Stimulated activated CD8-positive, alpha-beta memory T cell treated with anti-CD3 and anti-CD28 coated beads, Interleukin-15, amount 100 ng/mL, for 48 hours (primary cell): ENCODE data around the gene PALMD.

ENCODE experiments used
- DNase-seq, 2 donors: peaks; one replicate each; pipeline ENCODE4 v3.0.0-alpha.2; 2020; ENCODE audit warnings: low read depth in 2 of 2

The PALMD gene, protein sequence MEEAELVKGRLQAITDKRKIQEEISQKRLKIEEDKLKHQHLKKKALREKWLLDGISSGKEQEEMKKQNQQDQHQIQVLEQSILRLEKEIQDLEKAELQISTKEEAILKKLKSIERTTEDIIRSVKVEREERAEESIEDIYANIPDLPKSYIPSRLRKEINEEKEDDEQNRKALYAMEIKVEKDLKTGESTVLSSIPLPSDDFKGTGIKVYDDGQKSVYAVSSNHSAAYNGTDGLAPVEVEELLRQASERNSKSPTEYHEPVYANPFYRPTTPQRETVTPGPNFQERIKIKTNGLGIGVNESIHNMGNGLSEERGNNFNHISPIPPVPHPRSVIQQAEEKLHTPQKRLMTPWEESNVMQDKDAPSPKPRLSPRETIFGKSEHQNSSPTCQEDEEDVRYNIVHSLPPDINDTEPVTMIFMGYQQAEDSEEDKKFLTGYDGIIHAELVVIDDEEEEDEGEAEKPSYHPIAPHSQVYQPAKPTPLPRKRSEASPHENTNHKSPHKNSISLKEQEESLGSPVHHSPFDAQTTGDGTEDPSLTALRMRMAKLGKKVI

DNA sequence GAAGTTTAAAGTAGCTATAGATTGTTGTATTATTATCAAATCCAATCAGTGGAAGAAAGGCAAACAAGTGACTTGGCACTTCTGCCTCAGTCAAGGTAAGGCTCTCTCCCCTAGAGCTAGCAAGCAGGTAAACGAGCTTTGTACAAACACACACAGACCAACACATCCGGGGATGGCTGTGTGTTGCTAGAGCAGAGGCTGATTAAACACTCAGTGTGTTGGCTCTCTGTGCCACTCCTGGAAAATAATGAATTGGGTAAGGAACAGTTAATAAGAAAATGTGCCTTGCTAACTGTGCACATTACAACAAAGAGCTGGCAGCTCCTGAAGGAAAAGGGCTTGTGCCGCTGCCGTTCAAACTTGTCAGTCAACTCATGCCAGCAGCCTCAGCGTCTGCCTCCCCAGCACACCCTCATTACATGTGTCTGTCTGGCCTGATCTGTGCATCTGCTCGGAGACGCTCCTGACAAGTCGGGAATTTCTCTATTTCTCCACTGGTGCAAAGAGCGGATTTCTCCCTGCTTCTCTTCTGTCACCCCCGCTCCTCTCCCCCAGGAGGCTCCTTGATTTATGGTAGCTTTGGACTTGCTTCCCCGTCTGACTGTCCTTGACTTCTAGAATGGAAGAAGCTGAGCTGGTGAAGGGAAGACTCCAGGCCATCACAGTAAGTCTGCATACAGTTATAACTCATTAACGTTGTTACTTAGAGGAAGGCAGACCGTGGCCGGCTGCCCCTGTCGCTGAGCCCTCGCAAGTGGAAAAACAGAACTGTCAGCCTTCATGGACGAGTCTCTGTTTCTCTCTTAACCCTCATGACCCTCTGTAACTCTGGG, at the start of gene PALMD:
Gene PALMD, plus strand, starts transcription at position 415 of the 833 bp plus-strand sequence. Its CDS starts 205 bp downstream, at position 620.
- DNase-seq: no peak

DNA sequence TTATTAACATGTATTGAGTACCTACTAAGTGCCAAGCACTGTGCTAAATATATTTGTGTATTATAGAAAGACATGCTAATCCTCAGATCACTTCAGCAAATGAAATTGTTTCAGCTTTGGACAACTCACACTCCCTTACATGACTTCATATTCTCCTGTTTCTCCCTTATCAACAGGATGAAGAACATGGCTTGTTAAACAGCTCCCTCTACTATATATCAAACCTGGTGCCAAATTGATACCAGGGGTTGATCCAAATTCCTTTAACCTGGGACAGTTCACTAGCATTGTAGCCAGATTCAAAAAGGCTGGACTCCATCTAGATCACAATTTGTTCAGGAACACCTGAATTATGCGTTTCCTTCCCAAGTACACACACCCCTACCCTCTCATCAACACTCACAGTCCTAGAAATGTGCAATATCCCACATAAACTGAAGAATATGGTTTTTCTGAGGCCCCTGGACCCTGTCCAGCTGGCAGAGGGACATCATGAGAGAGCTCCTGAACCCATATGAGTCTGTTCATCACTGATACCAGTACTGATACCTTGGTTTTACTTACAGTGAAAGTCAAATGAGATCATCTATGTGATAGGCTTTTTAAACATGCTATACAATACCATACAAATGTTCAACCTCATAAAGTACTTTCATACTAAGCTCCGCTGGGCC, 47.0 kb upstream of the PALMD start:
- DNase-seq: no peak

DNA sequence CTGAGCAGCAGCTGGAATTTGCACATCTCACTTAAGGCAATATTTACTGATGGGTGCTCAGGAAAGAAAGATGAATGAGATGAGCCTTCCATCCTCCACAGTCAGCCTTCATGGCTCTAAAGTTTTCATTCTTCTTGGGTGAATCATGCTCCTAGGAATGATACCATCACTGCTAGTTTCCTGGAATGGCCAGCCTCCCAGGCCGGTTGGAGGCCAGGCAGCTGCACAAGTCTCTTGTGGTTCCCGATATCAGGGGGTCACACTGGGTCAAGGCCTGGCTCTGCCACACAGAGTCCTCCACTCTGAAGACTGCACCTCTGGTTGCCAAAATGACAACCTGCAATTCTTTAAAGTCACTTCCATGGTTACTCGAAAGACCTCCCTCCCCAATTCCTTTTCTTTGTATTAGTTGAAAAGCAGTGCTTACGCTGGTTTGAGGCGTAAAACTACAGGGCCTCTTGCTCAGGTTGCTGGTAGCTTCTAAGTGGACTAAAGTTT, 46.2 kb upstream of the PALMD start:
- DNase-seq: no peak

DNA sequence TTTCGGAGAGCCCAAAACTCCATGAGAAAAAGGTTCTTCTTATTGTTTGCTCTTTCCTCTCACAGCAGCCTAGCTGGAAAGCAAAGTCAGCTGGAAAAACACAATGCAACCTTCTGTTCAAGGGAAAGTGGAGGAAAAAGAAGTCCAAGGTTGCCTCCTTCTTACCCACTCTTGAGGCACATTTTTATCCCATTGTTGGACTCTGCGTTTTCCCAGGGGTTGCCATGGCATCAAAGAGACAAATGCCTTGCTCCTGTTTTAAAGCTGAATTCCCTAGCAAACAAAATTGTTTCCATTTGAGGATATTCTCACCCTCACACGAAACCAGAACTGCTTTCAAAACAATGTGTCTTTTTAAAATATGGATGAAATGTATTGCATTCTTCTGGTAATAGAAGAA, 45.1 kb upstream of the PALMD start:
- no peak for DNase-seq

DNA sequence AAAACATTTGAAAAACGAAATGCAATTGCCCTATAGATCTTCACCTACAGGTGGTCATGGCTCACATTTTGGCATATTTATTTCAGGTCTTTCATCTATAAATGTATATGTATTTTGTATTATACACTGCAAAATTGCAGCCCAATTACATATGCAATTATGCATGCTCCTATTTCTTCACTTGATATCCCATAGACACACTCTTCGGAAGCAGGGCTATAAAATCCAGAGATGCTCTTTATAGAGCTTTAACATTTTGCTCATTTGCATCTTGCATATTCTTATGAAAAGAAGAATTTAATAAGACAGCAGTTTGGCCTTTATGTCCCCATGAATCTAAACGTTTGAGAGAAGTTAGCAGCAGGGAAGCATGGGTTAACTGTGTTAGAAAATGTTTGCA, 44.7 kb upstream of the PALMD start:
- no peak for DNase-seq

DNA sequence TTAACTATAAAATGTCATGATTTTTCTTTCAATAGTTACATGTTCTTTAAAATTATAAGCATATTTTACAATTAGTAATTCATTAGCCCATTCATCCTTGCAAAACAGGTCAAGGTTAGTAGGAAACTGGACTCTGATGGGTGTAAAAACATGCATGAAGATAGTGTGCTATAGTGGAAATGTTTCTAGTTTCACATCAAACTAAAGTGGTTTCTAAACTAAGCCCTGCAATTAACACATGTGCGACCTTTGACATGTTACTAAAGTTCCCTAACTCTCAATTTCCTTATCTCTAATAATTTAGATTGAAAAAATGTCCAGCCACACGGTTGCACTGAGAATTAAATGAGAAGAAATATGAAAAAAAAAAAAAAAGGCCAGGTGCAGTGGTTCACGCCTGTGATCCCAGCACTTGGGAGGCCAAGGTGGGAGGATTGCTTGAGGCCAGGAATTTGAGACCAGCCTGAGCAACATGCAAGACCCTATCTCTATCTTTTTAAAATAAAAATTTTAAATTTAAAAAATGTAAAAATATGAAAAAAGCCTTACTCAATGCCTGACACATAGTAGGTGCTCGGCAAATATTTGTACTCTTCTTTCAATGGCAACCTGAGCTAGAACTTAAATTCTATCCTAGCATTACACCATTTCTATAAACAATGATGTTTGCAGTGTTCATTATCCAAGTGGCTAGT, 44.1 kb upstream of the PALMD start:
- DNase-seq: no peak

DNA sequence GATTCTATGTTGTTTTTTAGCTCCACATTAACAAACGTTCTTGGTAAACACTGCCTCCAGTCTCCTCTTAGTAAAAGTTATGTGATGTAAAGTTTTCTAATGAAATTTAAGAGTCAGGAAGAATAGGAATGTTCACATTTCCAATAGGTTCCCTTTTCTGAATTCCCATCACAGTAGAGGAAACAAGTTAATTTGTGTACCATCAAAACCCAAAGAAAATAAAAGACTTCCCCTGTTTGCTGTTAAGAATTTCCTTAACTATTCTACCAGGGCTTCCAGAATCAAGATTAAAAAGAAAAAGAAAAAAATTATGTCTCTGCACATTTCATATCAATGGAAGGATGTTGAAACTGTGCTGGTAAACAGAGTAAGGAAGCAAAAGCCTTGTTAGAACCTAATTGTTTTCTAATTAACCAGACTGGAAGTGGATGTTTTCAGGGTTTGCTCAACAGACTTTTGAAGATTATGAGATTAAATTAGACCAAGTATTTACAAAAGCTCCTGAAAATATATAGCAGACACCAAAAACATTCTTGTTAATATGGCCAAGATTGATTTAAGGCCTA, 43.4 kb upstream of the PALMD start:
- no peak for DNase-seq

DNA sequence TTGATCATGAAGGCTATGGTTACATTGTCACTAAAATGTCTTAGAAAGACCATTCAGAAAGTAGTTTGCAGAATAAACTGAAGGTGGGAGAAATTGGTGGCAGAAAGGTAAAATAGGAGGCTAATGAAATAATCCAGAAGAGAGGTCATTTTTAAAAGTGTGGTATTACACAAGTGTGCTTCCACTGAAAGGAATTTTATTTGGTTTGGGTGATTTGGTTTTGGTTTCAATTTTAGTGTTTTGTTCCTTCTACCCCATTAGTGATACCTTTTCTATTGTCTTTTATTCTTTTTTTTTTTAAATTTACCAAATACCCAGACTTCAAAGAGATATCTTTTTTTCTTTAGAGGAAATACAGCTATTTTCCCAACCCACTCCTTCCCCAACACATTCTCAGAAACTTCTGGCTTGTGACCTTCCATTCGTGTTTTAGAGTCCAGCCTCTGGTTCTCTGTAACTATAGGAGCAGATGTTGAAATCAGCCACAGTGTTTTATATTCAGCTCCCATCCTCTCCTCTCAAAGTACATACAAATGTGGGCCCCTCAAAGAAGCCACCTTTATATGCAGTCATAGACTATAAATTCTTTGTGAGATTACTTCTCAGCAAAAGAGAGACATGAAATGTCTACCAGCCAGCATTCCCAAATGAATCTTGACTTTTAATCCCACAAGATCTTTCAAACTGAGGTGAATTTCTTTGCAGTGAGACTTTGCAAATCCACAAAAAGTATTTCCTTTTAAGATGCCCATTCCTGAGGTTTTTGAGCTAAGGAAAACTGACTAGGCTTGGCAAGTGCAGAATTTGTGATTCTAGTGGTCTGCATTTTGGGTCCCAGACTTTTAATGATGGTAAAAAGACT, 42.0 kb upstream of the PALMD start:
- no peak for DNase-seq

DNA sequence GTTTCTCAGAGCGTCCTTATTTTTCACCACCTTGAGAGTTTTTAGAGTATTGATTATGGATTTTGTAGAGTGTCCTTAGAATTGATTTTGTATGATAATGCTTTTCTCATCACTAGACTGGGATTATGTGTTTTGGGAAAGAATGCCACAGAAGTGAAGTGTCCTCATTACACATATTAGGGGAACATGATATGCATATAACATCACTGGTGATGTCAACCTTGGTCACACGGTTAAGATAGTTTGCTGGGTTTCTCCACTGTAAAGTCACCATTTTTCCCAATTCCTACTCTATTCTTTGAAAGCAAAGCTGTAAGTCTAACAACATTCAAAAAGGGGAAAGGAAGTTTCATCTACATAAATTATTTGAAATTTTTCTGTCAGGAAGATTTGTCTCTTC, 39.6 kb upstream of the PALMD start:
- DNase-seq: no peak

DNA sequence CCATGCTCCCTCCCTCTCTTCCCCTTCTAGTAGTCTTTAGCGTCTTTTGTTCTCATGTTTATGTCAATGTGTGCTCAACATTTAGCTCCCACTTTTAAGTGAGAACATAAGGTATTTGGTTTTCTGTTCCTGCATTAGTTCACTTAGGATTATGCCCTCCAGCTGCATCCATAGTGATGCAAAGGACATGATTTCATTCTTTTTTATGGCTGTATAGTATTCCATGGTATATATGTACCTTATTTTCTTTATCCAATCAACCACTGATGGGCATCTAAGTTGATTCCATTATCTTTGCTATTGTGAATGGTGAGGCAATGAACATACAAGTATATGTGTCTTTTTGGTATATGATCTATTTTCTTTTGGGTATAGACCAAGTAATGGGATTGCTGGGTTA, 38.3 kb upstream of the PALMD start:
- DNase-seq: no peak

DNA sequence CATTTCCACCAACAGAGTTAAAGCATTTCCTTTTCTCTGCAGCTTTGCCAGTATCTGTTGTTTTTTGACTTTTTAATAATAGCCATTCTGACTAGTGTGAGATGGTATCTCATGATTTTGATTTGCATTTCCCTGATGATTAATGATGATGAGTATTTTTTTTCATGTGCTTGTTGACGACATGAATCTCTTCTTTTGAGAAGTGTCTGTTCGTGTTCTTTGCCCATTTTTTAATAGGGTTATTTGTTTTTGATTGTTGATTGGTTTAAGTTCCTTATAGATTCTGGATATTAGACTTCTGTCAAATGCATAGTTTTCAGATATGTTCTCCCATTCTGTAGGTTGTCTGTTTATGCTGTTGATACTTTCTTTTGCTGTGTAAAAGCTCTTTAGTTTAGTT, 37.9 kb upstream of the PALMD start:
- no peak for DNase-seq

DNA sequence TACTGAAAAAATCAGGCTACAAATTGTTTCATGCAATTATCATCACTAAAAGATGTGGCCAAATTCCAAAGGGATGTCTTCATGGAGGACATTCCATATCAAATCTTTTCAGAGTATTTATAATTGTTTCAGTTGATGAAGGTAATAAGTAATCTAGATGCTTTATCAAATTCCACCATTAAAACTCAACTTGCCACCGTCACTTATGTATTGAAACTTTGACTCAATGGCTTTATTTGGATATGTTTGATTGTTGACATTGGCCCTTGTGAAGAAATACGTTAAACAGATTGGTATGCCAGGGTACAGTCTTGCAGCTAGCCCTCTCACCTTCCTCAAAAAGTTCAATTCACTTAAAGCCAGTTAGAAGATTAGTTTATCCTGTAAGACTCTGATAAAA, 32.2 kb upstream of the PALMD start:
- DNase-seq: no peak

DNA sequence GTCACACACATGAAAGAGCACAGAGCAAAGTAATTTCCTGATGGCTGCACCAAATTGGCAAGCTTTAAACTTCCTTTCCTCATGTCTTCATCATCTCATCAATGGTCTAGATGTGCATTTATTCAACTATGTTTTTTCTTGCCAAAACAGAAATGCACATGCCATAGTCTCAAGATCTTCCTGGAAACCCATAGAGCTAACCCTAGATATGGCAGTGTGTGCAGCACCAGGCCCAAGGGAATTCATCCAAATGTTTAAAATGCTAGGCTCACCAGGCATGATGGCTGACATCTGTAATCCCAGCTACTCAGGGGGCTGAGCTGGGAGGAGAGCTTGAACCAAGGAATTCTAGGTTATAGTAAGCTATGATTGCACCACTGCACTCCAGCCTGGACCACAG, 31.2 kb upstream of the PALMD start:
- DNase-seq: no peak

DNA sequence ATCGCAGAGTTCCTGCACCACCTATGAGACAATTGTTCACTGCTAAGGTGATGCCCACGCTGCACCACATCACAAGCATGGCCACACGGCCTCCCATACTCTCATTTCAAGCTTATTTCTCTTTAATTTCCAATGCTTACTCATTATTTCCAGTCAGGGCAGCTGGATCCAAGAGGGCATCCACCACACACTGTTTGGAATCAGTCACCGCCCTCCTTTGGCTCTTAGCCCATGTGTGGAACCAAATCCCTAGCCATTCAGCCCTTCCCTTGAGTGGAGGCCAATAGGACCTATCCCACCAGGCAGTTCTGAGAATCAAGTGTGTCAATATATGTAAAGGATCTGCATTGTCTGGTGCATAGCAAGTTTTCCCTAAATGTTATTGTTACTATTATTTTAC, 26.3 kb upstream of the PALMD start:
- DNase-seq: no peak

DNA sequence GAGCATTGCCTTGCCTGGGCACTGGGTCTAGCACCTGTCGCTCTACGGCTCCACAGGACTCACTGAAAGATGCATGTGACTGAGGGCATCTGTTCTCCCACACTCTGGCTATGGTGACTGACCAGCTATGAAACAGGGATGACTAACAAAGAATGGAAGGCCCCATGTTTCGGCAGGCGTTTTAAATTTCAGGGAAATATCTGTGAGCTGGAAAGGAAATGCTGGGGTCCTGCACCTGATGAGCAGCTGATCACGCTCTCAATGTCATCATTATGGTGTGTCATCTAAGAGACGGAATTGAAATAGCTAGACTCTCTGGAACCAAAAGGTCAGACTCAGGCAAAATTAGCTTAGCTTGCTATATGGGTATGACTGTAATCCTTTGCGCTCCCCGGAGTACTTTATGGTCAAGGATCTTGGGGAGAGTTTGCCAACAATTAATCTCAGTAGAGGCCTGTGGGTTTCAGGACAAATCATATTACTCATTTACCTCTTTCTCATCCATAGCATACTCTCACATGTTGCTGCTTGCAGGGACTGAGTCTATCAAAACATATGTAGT, 24.5 kb upstream of the PALMD start:
- DNase-seq: no peak

DNA sequence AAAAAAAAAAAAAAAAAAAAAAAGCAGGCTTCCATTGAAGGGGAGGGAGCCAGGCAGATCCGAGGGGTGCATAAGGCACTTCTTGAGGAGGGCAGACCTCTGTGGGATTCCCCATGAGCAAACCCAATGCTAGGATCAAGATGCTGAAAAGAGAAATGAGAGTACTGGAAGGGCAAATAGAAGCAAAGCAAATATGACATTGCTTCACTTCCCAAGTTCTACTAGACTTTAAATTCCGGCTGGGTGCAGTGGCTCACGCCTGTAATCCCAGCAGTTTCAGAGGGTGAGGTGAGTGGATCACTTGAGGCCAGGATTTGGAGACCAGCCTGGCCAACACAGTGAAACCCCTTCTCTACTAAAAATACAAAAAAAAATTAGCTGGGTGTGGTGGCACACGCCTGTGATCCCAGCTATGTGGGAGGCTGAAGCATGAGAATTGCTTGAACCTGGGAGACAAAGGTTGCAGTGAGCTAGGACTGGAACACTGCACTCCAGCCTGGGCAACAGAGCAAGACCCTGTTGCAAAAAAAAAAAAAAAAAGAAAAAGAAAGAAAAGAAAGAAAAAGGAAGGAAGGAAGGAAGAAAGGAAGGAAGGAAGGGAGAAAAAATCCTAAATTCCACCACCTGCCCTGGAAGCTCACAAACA, 23.1 kb upstream of the PALMD start:
- DNase-seq: no peak

DNA sequence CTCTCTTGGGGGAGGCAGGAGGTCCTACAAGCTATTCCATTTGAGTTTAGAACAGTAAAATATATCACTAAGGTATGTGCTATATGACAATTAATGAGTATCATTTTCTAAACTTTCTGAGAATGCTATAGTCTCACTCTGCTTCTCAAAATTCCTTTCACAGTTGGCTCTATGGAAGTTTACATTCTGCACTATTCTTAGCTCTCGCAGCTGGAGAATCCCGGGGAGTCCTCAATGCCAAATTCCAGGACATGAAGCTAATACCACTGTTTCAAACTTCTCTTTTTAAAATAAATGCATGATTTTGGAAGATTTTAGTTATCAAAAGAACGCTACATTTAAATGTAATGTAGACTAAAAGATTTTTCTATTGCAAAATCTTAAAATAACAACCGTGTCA, 22.4 kb upstream of the PALMD start:
- no peak for DNase-seq

DNA sequence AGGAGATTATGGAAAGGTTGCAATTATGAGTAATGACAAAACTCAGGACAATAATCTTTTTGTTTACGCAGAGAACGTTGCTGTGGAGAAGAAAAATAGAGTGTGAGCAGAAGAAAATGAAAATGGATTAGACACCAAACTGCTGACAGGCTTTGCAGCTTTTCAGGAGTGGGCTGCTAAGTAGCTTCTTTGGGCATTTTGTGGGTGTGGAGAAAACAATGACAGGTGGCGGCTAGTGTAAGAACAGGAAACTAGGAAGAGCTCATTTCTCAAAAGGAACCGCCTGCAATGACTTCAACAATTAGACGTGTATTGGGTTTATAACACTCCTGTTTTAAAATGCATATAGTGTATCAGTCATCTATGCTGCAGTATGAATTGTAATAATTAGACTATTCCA, 18.3 kb upstream of the PALMD start:
- DNase-seq: no peak

DNA sequence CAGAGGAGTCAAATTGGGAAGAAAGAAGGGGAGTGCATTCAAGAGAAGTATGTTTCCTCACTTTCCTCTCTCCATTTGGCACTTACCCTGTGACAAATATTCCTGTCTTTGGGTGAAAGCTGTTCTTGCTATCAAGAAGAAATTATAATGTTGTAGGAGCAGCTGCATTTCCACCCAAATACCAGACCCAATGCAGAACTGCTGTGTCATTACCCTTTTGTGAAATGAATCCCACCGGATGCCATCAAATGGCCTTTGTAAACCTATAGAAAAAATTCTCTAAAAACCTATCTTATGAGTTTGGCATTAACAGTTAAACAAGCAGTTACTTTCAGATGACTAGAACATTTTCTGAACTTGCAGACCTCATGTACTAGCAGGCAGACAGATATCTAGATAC, 16.7 kb upstream of the PALMD start:
- no peak for DNase-seq
